HTR-8/SVneo (cell line): ENCODE measurements around the gene CCSAP.

Source experiments
- DNase-seq: peaks from one replicate; pipeline ENCODE4 v3.0.0; 2011; ENCODE audit warnings: low spot score, mixed read lengths; ENCODE audit not compliant: insufficient read length
- FAIRE-seq: peaks from 2 replicates; lab custom pipeline; 2011; peaks lifted over from hg19 to GRCh38; lab: Jason Lieb, UNC

The CCSAP gene

GRCh38 chr1:229368347-229368746 lies 25.5 kb upstream of the CCSAP start:
- no peak for DNase-seq
- FAIRE-seq: no peak

- FAIRE-seq (no peak), DNase-seq (no peak)
Measured at GRCh38 chr1:229365569-229365968, 22.7 kb upstream of the CCSAP start.

GRCh38 chr1:229364207-229365065 lies 21.6 kb upstream of the CCSAP start:
- FAIRE-seq: no peak
- no peak for DNase-seq

- DNase-seq: no peak
- no peak for FAIRE-seq
Measured at GRCh38 chr1:229363723-229364122, 20.9 kb upstream of the CCSAP start.

- DNase-seq (no peak), FAIRE-seq (no peak)
Measured at GRCh38 chr1:229360420-229360819, 17.6 kb upstream of the CCSAP start.

- no peak for DNase-seq
- no peak for FAIRE-seq
Measured at GRCh38 chr1:229355661-229356060, 12.8 kb upstream of the CCSAP start.

GRCh38 chr1:229354226-229354625 lies 11.4 kb upstream of the CCSAP start:
- no peak for FAIRE-seq
- DNase-seq: no peak

GRCh38 chr1:229352975-229353374 lies 10.1 kb upstream of the CCSAP start:
- no peak for DNase-seq
- no peak for FAIRE-seq

- FAIRE-seq (no peak), DNase-seq (no peak)
Measured at GRCh38 chr1:229349463-229350385, 6.9 kb upstream of the CCSAP start.

GRCh38 chr1:229347528-229347927 lies 4.7 kb upstream of the CCSAP start:
- no peak for DNase-seq

GRCh38 chr1:229344937-229345684 lies 2.3 kb upstream of the CCSAP start:
- no peak for FAIRE-seq
- no peak for DNase-seq

More at GRCh38 chr1:229347528-229347927, 4.7 kb upstream of the CCSAP start:
- FAIRE-seq: no peak

- no peak for FAIRE-seq
Measured at GRCh38 chr1:229344139-229344538, 1.3 kb upstream of the CCSAP start.

GRCh38 chr1:229341774-229342655 lies 832 bp downstream of the CCSAP start:
- DNase-seq (peak; percentile 76), FAIRE-seq (no peak)

More at GRCh38 chr1:229344139-229344538, 1.3 kb upstream of the CCSAP start:
- no peak for DNase-seq

GRCh38 chr1:229340496-229340895 lies 2.4 kb downstream of the CCSAP start:
- DNase-seq (no peak), FAIRE-seq (no peak)

- no peak for FAIRE-seq
- DNase-seq: no peak
Measured at GRCh38 chr1:229339520-229339919, 3.3 kb downstream of the CCSAP start.

GRCh38 chr1:229339086-229339485 lies 3.8 kb downstream of the CCSAP start:
- no peak for FAIRE-seq

GRCh38 chr1:229336345-229336744 lies 6.5 kb downstream of the CCSAP start:
- FAIRE-seq: no peak
- DNase-seq: no peak

More at GRCh38 chr1:229339086-229339485, 3.8 kb downstream of the CCSAP start:
- DNase-seq: no peak

- FAIRE-seq: no peak
Measured at GRCh38 chr1:229334716-229335115, 8.1 kb downstream of the CCSAP start.

GRCh38 chr1:229334269-229334668 lies 8.6 kb downstream of the CCSAP start:
- no peak for FAIRE-seq
- DNase-seq: no peak

More at GRCh38 chr1:229334716-229335115, 8.1 kb downstream of the CCSAP start:
- no peak for DNase-seq
